Activated naive CD4-positive, alpha-beta T cell treated with anti-CD3 and anti-CD28 coated beads, Interleukin-2, amount 50 U/mL, for 24 hours (primary cell): Measurements from ENCODE around the gene LOXL1.
A peak's percentile ranks its signal among the peaks of the same experiment; 100 is the strongest.
"Not testable (repeated sequence)": the region's sequence is repeated elsewhere in the genome, so short reads cannot be mapped to it uniquely, and the experiment has no call there.

Experiments
- H3K27ac Mint-ChIP-seq: one replicate; pipeline ENCODE4 v1.8.0; 2021; ENCODE audit warnings: mild to moderate bottlenecking, mixed read lengths
- H3K27me3 Mint-ChIP-seq: one replicate; pipeline ENCODE4 v1.8.0; 2021; ENCODE audit warnings: mixed read lengths
- H3K36me3 Mint-ChIP-seq: one replicate; pipeline ENCODE4 v1.8.0; 2021; ENCODE audit warnings: mixed read lengths
- H3K4me1 Mint-ChIP-seq: one replicate; pipeline ENCODE4 v1.8.0; 2021; ENCODE audit warnings: mixed read lengths
- H3K4me3 Mint-ChIP-seq: one replicate; pipeline ENCODE4 v1.8.0; 2021; ENCODE audit warnings: mild to moderate bottlenecking, mixed read lengths
- H3K9me3 Mint-ChIP-seq: one replicate; pipeline ENCODE4 v1.8.0; 2021; ENCODE audit warnings: mixed read lengths

The LOXL1 gene

DNA sequence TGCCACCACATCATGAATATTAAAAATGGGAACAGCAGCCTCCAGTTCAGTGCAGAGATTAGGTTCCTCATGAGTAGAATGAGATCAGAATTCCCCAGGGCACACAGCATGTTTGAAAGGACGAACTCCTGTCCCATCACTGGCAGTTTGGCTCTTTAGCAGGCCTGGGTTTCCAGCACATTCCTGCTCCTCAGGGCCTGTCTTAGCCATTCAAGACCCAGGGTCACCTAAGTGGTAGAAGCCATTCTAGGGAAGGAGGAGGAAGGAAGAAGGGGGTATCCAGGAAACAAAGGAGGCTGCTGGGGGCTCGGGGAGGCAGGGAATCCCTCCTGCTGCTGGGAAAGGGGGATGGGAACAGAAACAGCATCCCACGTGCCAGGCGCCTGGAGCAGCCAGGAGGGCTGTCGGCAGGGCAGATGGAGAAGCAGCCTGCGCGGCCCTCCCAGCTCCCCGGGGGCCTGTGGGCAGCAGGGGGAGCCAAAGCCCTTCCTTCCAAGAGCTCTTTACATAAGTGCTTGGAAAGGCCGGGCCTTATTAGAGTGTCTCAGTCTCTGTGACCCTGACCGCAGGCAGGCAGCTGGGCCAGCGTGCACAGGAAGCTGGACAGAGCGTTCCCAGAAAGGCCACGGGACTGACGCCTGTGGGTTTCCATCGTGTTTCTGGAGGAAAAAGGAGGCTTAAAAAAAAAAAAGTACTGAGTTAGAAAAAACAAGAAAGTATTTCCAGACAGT, 24.7 kb downstream of the LOXL1 start:
- H3K4me1 Mint-ChIP-seq = peaks cover 8% of the 10 kb centered on the region
- H3K27me3 Mint-ChIP-seq = no peaks in the 10 kb centered on the region
- no peaks in the 10 kb centered on the region for H3K9me3 Mint-ChIP-seq
- peak overlapping the region; percentile 89 for H3K27ac Mint-ChIP-seq
- H3K4me3 Mint-ChIP-seq = no peak overlapping the region
- H3K36me3 Mint-ChIP-seq = no peaks in the 10 kb centered on the region

DNA sequence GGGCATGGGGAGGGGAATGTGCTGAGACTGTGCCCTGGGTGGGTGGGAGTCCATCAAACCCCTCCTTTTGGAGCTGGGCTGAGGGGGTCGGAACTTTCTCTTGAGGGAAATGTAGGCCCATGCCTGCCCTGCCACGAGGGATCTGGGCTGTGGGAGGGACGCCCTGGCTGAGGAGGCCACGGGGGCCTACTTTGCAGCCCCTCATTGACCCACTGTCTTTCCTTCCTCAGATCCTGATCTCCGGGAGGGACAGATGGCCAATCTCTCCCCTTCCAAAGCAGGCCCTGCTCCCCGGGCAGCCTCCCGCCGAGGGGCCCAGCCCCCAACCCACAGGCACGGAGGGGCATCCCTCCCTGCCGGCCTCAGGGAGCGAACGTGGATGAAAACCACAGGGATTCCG, 25.3 kb downstream of the LOXL1 start:
- no peak overlapping the region for H3K27ac Mint-ChIP-seq

GRCh38 chr15:73952171-73952912, 26.1 kb downstream of the LOXL1 start:
- no peaks in the 10 kb centered on the region for H3K36me3 Mint-ChIP-seq
- no peak overlapping the region for H3K27ac Mint-ChIP-seq

More for the DNA sequence above, 25.3 kb downstream of the LOXL1 start:
- Mint-ChIP-seq H3K9me3 (no peaks in the 10 kb centered on the region), H3K4me3 (no peak overlapping the region), H3K36me3 (no peaks in the 10 kb centered on the region), H3K4me1 (peaks cover 8% of the 10 kb centered on the region), H3K27me3 (no peaks in the 10 kb centered on the region)

DNA sequence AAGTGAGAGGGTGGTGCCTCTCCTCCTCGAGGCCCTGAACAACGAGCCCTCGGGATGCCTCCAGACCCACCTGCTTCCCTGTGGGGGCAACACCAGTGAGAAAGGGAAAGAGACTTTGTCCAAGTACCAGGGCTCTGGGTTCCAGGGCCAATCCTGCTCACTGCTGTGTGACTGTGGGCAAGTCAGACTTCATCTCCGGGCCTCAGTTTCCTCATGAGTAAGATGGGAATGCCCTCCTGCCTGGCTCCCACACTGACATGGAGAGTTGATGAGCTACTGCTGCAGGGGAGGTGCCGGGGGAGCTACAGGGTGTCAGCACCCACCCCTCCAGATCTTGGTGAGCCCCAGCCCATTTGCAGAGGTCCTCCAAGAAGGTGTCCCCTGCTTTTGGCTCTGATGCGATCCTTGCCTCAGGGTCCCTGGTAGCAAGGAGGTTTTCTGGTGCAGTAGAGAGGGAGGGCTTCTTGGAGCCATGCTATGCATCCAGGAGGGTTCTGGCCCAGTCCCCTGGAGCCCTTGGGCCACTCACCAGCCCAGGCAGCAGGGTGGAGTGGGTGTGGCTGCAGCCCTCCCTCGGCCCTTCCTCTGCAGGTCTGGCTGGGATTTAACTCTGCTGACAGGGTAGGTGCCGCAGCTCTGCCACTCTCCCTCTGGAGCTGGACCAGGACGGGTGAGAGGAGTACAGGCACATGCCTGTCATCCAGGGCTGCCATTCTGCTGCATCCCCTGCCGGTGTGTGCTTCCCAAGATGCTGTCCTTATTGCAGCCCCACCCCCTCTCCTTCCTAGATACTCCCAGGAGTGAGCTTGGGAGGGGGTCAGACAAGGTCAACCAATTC, 26.9 kb downstream of the LOXL1 start:
- Mint-ChIP-seq H3K27ac (no peak overlapping the region), H3K27me3 (no peaks in the 10 kb centered on the region), H3K4me3 (no peak overlapping the region), H3K36me3 (no peaks in the 10 kb centered on the region), H3K9me3 (no peaks in the 10 kb centered on the region), H3K4me1 (peaks cover 19% of the 10 kb centered on the region)

More at GRCh38 chr15:73952171-73952912, 26.1 kb downstream of the LOXL1 start:
- Mint-ChIP-seq H3K4me3 (no peak overlapping the region), H3K9me3 (no peaks in the 10 kb centered on the region), H3K27me3 (no peaks in the 10 kb centered on the region), H3K4me1 (peaks cover 11% of the 10 kb centered on the region)

DNA sequence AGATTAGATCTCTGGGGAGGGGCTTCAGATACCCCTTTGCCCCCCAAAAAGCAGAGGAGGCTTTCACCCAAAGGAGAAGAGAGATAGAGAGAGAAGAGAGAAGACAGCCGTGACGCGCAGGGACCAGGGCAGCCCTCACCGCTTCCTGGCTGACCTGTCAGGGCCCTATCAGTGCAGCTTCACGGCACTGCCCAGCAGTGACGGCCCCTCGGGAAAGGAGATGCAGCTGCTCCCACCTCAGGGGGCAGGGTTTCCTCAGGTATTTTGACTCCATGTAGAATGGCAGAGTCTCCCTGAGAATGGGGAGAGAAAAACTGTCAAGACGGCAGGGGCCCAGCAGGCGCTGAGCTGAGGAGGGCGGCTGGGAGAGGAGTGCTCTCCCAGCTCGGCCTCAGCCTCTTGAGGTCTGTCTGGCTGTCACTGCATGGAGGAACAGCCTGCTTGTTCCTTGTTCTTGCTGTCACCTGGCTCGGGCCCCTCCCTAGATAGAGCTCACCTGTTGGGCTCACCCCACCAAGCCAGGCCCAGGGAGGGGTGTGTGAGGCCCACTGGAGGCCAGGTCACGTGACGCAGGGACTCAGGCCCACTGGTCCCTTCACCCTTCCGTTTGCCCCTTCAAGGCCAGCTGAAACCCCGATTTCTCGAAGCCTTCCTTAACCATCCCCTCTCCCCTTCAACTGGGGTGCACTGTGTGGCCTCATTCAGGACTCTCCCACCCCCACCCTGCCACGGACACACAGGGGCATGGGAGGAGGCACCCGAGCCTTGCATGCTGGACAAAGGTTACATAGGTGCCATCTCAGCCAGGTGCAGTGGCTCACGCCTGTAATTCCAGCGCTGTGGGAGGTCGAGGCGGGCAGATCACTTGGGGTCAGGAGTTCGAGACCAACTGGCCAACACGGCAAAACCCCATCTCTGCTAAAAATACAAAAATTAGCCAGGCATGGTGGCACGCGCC, 28.2 kb downstream of the LOXL1 start:
- H3K4me1 Mint-ChIP-seq = peaks cover 32% of the 10 kb centered on the region
- no peak overlapping the region for H3K4me3 Mint-ChIP-seq
- no peak overlapping the region for H3K27ac Mint-ChIP-seq
- H3K36me3 Mint-ChIP-seq = no peaks in the 10 kb centered on the region
- H3K9me3 Mint-ChIP-seq = no peaks in the 10 kb centered on the region
- no peaks in the 10 kb centered on the region for H3K27me3 Mint-ChIP-seq

DNA sequence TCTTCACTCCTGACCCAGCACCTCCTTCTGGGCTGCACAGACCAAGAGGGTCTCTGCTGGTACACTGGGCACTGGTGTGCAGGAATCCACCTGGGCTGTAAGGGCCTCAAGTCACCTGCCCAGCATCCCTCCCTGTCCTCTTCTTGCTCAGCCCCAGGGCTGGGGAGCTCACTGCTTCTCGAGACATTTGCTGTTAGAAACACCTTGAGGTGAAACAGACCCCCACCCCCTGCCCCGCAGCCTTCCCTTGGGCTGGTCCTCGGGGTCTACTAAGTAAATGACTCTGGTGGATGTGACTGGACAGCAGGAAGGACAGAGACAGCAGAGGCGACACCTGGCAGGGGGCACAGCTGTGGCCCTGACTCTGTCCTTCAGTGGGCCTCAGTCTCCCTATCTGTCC, 29.1 kb downstream of the LOXL1 start:
- H3K27me3 Mint-ChIP-seq = no peaks in the 10 kb centered on the region
- H3K4me1 Mint-ChIP-seq = peaks cover 36% of the 10 kb centered on the region
- H3K27ac Mint-ChIP-seq = no peak overlapping the region
- no peaks in the 10 kb centered on the region for H3K36me3 Mint-ChIP-seq
- no peaks in the 10 kb centered on the region for H3K9me3 Mint-ChIP-seq
- H3K4me3 Mint-ChIP-seq = no peak overlapping the region

GRCh38 chr15:73955861-73956742, 29.8 kb downstream of the LOXL1 start:
- H3K9me3 Mint-ChIP-seq = no peaks in the 10 kb centered on the region
- no peak overlapping the region for H3K4me3 Mint-ChIP-seq
- no peak overlapping the region for H3K27ac Mint-ChIP-seq
- H3K27me3 Mint-ChIP-seq = no peaks in the 10 kb centered on the region
- H3K4me1 Mint-ChIP-seq = peaks cover 32% of the 10 kb centered on the region
- no peaks in the 10 kb centered on the region for H3K36me3 Mint-ChIP-seq

DNA sequence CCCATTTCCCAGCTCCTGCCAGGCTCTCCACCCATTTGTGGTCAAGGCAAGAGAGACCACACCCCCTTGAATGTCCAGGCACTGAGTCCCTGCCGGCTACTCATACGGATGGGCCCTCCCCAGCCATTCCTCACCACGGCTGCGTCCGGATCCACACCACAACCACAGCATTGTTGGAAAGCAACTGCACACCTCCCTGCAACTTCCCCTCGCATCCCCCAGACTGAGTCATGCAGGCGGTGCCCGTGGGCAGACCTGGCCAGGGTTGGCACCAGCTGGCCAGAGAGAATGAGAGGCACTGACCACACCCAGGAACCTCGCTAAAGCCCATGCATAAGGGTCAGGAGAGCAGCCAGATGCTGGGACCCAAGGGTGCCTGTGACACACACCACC, 30.5 kb downstream of the LOXL1 start:
- Mint-ChIP-seq H3K27ac (no peak overlapping the region), H3K4me3 (no peak overlapping the region), H3K4me1 (peaks cover 28% of the 10 kb centered on the region), H3K36me3 (no peaks in the 10 kb centered on the region), H3K27me3 (no peaks in the 10 kb centered on the region), H3K9me3 (no peaks in the 10 kb centered on the region)

DNA sequence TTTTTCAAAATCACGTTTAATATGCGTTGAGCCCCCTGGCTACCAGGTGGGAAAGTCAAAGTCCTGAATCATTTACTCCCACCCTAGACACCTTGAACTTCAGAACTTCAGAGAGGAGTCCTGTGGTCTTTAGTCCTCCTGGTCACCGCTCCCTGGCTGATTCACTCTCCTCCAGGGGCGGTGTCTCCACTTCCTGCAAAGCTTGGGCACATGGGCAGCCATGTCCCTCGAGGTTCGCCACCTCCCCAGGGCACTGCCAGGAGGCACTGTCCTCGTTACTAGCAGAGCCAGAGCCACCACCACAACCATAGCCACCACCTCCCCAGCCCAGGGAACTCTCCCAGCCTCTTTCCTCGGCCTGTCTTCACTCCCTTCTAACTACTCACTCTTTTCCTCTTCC, 31.0 kb downstream of the LOXL1 start:
- H3K36me3 Mint-ChIP-seq = no peaks in the 10 kb centered on the region
- H3K9me3 Mint-ChIP-seq = no peaks in the 10 kb centered on the region
- peaks cover 28% of the 10 kb centered on the region for H3K4me1 Mint-ChIP-seq
- H3K27me3 Mint-ChIP-seq = no peaks in the 10 kb centered on the region
- no peak overlapping the region for H3K4me3 Mint-ChIP-seq
- H3K27ac Mint-ChIP-seq = peak overlapping the region; percentile 52

DNA sequence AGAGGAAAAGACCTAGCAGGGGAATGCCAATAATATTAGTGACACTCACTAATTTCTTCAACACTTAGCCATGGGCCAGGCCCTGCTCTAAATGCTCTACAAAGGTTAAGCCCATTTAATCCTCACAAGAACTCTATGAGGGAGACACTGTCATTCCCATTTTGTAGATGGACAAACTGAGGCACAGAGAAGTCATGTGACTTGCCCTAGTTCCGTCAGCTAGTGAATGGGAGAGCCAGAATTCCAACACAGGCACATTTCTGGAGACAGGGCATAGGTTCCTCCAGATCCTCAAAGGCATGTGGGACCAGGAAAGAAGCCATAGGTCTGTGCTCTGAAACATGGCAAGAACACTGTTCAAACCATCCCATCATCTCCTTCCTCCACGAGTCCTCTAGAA, 31.5 kb downstream of the LOXL1 start:
- Mint-ChIP-seq H3K27me3 (no peaks in the 10 kb centered on the region), H3K9me3 (no peaks in the 10 kb centered on the region), H3K4me3 (no peak overlapping the region), H3K36me3 (no peaks in the 10 kb centered on the region), H3K27ac (peak overlapping the region; percentile 52), H3K4me1 (peaks cover 28% of the 10 kb centered on the region)

DNA sequence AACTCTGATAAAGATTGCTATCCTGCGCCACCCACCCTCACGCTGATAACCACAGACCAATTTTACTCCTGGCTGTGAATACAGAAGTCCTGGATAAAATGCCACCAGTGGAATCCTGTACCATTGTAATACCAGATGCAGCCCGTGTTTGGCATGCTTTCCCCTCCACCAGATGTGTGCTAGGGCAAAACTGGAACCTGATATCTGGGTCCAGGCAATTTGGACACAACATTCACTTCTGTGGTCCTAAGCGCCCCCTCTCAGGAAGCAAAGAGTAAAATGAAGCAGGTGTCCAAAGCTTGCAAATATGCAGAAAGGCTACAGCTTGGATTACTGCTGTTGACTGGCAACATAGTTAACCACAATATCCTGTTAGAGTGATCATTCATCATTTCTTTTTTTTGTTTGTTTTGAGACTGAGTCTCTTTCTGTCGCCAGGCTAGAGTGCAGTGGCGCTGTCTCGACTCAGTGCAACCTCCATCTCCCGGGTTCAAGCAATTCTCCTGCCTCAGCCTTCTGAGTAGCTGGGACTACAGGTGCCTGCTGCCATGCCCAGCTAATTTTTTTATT, 32.8 kb downstream of the LOXL1 start:
- H3K27ac Mint-ChIP-seq = peak overlapping the region; percentile 82
- H3K9me3 Mint-ChIP-seq = no peaks in the 10 kb centered on the region
- H3K27me3 Mint-ChIP-seq = no peaks in the 10 kb centered on the region
- no peaks in the 10 kb centered on the region for H3K36me3 Mint-ChIP-seq
- peaks cover 28% of the 10 kb centered on the region for H3K4me1 Mint-ChIP-seq
- H3K4me3 Mint-ChIP-seq = peak overlapping the region; percentile 47

GRCh38 chr15:73959801-73960200, 33.5 kb downstream of the LOXL1 start:
- no peak overlapping the region for H3K4me3 Mint-ChIP-seq
- no peaks in the 10 kb centered on the region for H3K36me3 Mint-ChIP-seq
- H3K27ac Mint-ChIP-seq = peak overlapping the region; percentile 82
- no peaks in the 10 kb centered on the region for H3K9me3 Mint-ChIP-seq
- peaks cover 31% of the 10 kb centered on the region for H3K4me1 Mint-ChIP-seq
- H3K27me3 Mint-ChIP-seq = no peaks in the 10 kb centered on the region

GRCh38 chr15:73960472-73961070, 34.3 kb downstream of the LOXL1 start:
- H3K4me1 Mint-ChIP-seq = peaks cover 39% of the 10 kb centered on the region
- not testable (repeated sequence) for H3K9me3 Mint-ChIP-seq, H3K36me3 Mint-ChIP-seq, H3K27ac Mint-ChIP-seq, H3K4me3 Mint-ChIP-seq, H3K27me3 Mint-ChIP-seq
